Common myeloid progenitor, CD34-positive (primary cell): ENCODE results near the gene KIF3C.
"Not testable (repeated sequence)": the region's sequence is repeated elsewhere in the genome, so short reads cannot be mapped to it uniquely, and the experiment has no call there.

ENCODE experiments used
- CTCF ChIA-PET: fragments of 350-600 bp; sonication (Branson Sonifier 250); formaldehyde crosslinking; loops from one replicate; lab custom pipeline; 2021; ENCODE audit warnings: antibody characterized with exemption; lab: Charles Lee
- POLR2A ChIA-PET: fragments of 350-600 bp; sonication (Branson Sonifier 250); formaldehyde crosslinking; loops from one replicate; lab custom pipeline; 2021; ENCODE audit warnings: antibody characterized with exemption; lab: Charles Lee
- DNase-seq, 3 donors: peaks; one replicate each; pipeline versions ENCODE4 v3.0.0 to v3.0.0-alpha.2; 2013
- H3K27ac ChIP-seq, 2 experiments: 1 replicate in 1 of 2; 2 replicates in 1 of 2; pipeline ENCODE4 v1.7.0; 2013; ENCODE audit warnings: inconsistent platforms in 2 of 2, low read length in 2 of 2, mild to moderate bottlenecking in 2 of 2, low read depth in 1 of 2, moderate library complexity in 1 of 2; ENCODE audit not compliant: severe bottlenecking in 2 of 2, insufficient read depth in 1 of 2, poor library complexity in 1 of 2
- H3K27me3 ChIP-seq, 5 experiments: replicated peaks in 2 of 5; 1 replicate in 3 of 5; 2 replicates in 2 of 5; pipeline versions ENCODE4 v1.6.1 to v1.7.0; 2013; ENCODE audit warnings: low read length in 4 of 5, mild to moderate bottlenecking in 2 of 5, moderate library complexity in 2 of 5, inconsistent platforms in 1 of 5; ENCODE audit not compliant: insufficient read depth in 5 of 5, control insufficient read depth in 4 of 5
- H3K36me3 ChIP-seq, 4 experiments: 1 replicate in 2 of 4; 2 replicates in 2 of 4; pipeline versions ENCODE4 v1.6.1 to v1.7.0; 2013; ENCODE audit warnings: low read length in 3 of 4, control low read depth in 1 of 4, mild to moderate bottlenecking in 1 of 4; ENCODE audit not compliant: control insufficient read depth in 4 of 4, insufficient read depth in 4 of 4
- H3K4me1 ChIP-seq, 4 experiments: 1 replicate in 3 of 4; 2 replicates in 1 of 4; pipeline versions ENCODE4 v1.6.1 to v1.7.1; 2013; ENCODE audit warnings: low read length in 3 of 4, mild to moderate bottlenecking in 3 of 4, control low read depth in 1 of 4, inconsistent platforms in 1 of 4, moderate library complexity in 1 of 4; ENCODE audit not compliant: control insufficient read depth in 4 of 4, insufficient read depth in 4 of 4; ENCODE audit errors: control extremely low read depth in 1 of 4
- H3K4me3 ChIP-seq, 7 experiments: 1 replicate in 4 of 7; 2 replicates in 3 of 7; pipeline versions ENCODE4 v1.5.1 to v1.7.0; 2013; ENCODE audit warnings: mild to moderate bottlenecking in 7 of 7, low read length in 6 of 7, moderate library complexity in 6 of 7, inconsistent platforms in 2 of 7, low read depth in 2 of 7, control low read depth in 1 of 7; ENCODE audit not compliant: insufficient read depth in 4 of 7, control insufficient read depth in 1 of 7; ENCODE audit errors: extremely low read depth in 1 of 7
- H3K9me3 ChIP-seq, 5 experiments: 1 replicate in 4 of 5; 2 replicates in 1 of 5; pipeline versions ENCODE4 v1.6.1 to v1.7.1; 2013; ENCODE audit warnings: low read length in 4 of 5, mild to moderate bottlenecking in 2 of 5, inconsistent platforms in 1 of 5, low read depth in 1 of 5, moderate library complexity in 1 of 5; ENCODE audit not compliant: control insufficient read depth in 4 of 5, insufficient read depth in 2 of 5; ENCODE audit errors: control extremely low read depth in 1 of 5
- WGBS: methylation state at CpG from one replicate; pipeline ENCODE4 v1.1.5; 2013; ENCODE audit not compliant: insufficient coverage; 5-methylcytosine and 5-hydroxymethylcytosine counted together

The KIF3C gene

GRCh38 chr2:26000561-26001082 is 18.3 kb upstream of the KIF3C start:
- no peaks in the 10 kb centered on the region for H3K9me3 ChIP-seq
- no peaks in the 10 kb centered on the region for H3K36me3 ChIP-seq
- CTCF ChIA-PET = interaction anchor here (1.0 to 1.5 kb wide), 5 partner anchors 9 to 88 kb away, joined by 3 to 4 read pairs (median 3); partner anchors contain the start of gene RAB10
- POLR2A ChIA-PET = no interaction called here
- 100% methylated on average over 1 of the region's 5 CpGs for WGBS
- H3K27ac ChIP-seq = no peak overlapping the region
- H3K27me3 ChIP-seq = no peaks in the 10 kb centered on the region
- H3K4me3 ChIP-seq = no peak overlapping the region
- peaks cover 0 to 39% (median 24%) of the 10 kb centered on the region in 4 experiments for H3K4me1 ChIP-seq
- DNase-seq = no peak

GRCh38 chr2:25999406-25999805 is 17.1 kb upstream of the KIF3C start:
- WGBS = 91% methylated on average over 6 of the region's 7 CpGs
- H3K4me3 ChIP-seq, H3K27me3 ChIP-seq, H3K36me3 ChIP-seq, H3K27ac ChIP-seq, POLR2A ChIA-PET, DNase-seq, H3K9me3 ChIP-seq: not testable (repeated sequence)
- peaks cover 0 to 34% (median 24%) of the 10 kb centered on the region in 4 experiments for H3K4me1 ChIP-seq
- CTCF ChIA-PET = interaction anchor here (1.0 to 1.5 kb wide), 4 partner anchors 9 to 89 kb away, joined by 3 to 4 read pairs (median 4); partner anchors contain the start of gene RAB10

DNA sequence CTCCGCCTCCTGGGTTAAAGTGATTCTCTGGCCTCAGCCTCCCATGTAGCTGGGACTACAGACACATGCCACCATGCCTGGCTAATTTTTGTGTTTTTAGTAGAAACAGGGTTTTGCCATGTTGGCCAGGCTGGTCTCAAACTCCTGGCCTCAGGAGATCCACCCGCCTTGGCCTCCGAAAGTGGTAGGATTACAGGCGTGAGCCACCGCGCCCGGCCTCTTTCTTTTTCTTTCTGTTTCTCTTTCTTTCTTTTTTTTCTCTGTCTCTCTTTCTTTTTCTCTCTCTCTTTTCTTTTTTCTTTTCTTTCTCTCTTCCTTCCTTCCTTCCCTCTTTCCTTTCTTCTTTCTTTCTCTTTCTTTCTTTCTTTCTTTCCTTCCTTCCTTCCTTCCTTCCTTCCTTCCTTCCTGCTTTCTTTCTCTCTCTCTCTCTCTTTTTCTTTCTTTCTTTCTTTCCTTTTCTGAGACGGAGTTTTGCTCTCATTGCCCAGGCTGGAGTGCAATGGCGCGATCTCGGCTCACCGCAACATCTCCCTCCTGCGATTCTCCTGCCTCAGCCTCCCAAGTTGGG is 16.6 kb upstream of the KIF3C start:
- H3K27me3 ChIP-seq, H3K36me3 ChIP-seq, H3K9me3 ChIP-seq, H3K4me3 ChIP-seq, DNase-seq, H3K27ac ChIP-seq, POLR2A ChIA-PET: not testable (repeated sequence)
- H3K4me1 ChIP-seq = peaks cover 0 to 34% (median 24%) of the 10 kb centered on the region in 4 experiments
- CTCF ChIA-PET = interaction anchor here (1.5 kb wide), 1 partner anchor 9 kb away, joined by 4 read pairs; no protein-coding TSS in a partner anchor
- WGBS = over 99% methylated on average over 11 of the region's 13 CpGs

GRCh38 chr2:25996844-25997243 is 14.5 kb upstream of the KIF3C start:
- no peak for DNase-seq
- CTCF ChIA-PET = no interaction called here
- POLR2A ChIA-PET = no interaction called here
- no peaks in the 10 kb centered on the region for H3K36me3 ChIP-seq
- no peaks in the 10 kb centered on the region for H3K9me3 ChIP-seq
- no peak overlapping the region for H3K4me3 ChIP-seq
- WGBS = no CpG with 5 or more reads among the region's 1 CpG
- no peak overlapping the region for H3K27ac ChIP-seq
- peaks cover 4 to 21% (median 12%) of the 10 kb centered on the region in 4 experiments for H3K4me1 ChIP-seq
- H3K27me3 ChIP-seq = no peaks in the 10 kb centered on the region

DNA sequence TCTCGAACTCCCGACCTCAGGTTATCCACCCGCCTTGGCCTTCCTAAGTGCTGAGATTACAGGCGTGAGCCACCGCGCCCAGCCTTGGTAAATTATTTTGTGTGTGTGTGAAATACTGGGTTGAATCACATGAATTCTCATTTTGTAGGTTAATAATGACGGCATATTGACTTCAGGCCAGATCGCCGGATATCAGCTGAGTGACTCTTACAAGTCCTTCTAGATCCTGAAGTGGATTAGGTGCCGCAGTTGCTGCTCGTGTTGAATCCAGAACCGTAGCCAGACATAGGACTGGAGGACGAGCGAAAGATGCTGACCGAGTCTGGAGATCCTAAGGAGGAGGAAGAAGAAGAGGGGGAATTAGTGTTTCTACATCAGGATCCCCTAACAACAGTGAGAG is 12.2 kb upstream of the KIF3C start:
- 98% methylated on average over 10 of the region's 15 CpGs for WGBS
- H3K36me3 ChIP-seq = no peaks in the 10 kb centered on the region
- no peaks in the 10 kb centered on the region for H3K27me3 ChIP-seq
- H3K4me3 ChIP-seq = no peak overlapping the region
- DNase-seq = no peak
- H3K9me3 ChIP-seq = no peaks in the 10 kb centered on the region
- no peak overlapping the region for H3K27ac ChIP-seq
- ChIA-PET CTCF (interaction anchor here (0.9 to 1.5 kb wide), 2 partner anchors 40 to 150 kb away, joined by 3 to 5 read pairs; partner anchors contain the start of gene RAB10), POLR2A (no interaction called here)
- H3K4me1 ChIP-seq = peaks cover 6 to 9% (median 8%) of the 10 kb centered on the region in 4 experiments

DNA sequence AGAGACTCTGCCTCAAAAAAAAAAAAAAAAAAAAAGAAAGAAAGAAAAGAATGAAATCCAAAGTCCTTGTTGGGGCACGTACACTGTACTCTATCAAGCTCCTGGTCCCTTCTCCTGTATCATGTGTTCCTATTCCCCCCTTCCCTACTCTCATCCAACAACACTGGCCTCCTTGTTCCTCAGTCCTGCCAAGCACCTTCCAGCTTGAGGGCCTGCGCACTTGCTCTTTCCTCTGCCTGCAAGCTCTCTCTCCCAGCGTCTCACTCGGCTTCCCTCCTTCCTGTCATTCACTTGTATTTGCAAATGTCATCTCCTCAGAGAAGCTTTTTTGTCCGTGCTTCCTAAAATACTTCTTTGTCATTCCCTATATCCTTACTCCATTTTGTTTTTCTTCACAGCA is 10.8 kb upstream of the KIF3C start:
- H3K27me3 ChIP-seq = no peaks in the 10 kb centered on the region
- DNase-seq = no peak
- H3K27ac ChIP-seq = no peak overlapping the region
- H3K4me3 ChIP-seq = no peak overlapping the region
- peaks cover 6 to 9% (median 8%) of the 10 kb centered on the region in 4 experiments for H3K4me1 ChIP-seq
- CTCF ChIA-PET = interaction anchor here (0.6 to 7.9 kb wide), 7 partner anchors 11 to 154 kb away, joined by 3 to 59 read pairs (median 3); no protein-coding TSS in a partner anchor
- H3K9me3 ChIP-seq = no peaks in the 10 kb centered on the region
- H3K36me3 ChIP-seq = no peaks in the 10 kb centered on the region
- WGBS = 92% methylated on average over 5 of the region's 5 CpGs
- POLR2A ChIA-PET = no interaction called here

GRCh38 chr2:25992556-25992955 is 10.3 kb upstream of the KIF3C start:
- Histone ChIP-seq H3K27me3 (no peaks in the 10 kb centered on the region), H3K36me3 (no peaks in the 10 kb centered on the region), H3K9me3 (no peaks in the 10 kb centered on the region), H3K4me3 (no peak overlapping the region), H3K4me1 (peaks cover 6 to 9% (median 8%) of the 10 kb centered on the region in 4 experiments), H3K27ac (no peak overlapping the region)
- WGBS = 98% methylated on average over 7 of the region's 8 CpGs
- CTCF ChIA-PET = interaction anchor here (1.2 to 7.9 kb wide), 8 partner anchors 16 to 155 kb away, joined by 3 to 59 read pairs (median 4); no protein-coding TSS in a partner anchor
- no peak for DNase-seq
- POLR2A ChIA-PET = no interaction called here
